Naive thymus-derived CD4-positive, alpha-beta T cell (primary cell): ENCODE data around the gene IGFLR1. TPM values are rescaled to one million over a fixed set of nuclear protein-coding genes. Genes with fewer than 3 reads are reported as not detected.
"Not testable (repeated sequence)": the region's sequence is repeated elsewhere in the genome, so short reads cannot be mapped to it uniquely, and the experiment has no call there.

Source experiments
- ATAC-seq: fragments of 150-1000 bp; cut with Tn5 transposase; 2 replicates; pipeline ENCODE4 v1.10.0; 2021; ENCODE audit warnings: mild to moderate bottlenecking, moderate library complexity
- CTCF ChIA-PET: fragments of 350-600 bp; sonication (Branson Sonifier 250); formaldehyde crosslinking; loops from one replicate; lab custom pipeline; 2021; ENCODE audit warnings: antibody characterized with exemption; lab: Charles Lee
- POLR2A ChIA-PET: fragments of 350-600 bp; sonication (Branson Sonifier 250); formaldehyde crosslinking; loops from one replicate; lab custom pipeline; 2021; ENCODE audit warnings: antibody characterized with exemption, inconsistent platforms; lab: Charles Lee
- DNase-seq, 9 donors: peaks; one replicate each; pipeline versions ENCODE4 v3.0.0 to v3.0.0-alpha.2; 2020 to 2022; ENCODE audit warnings: mixed read lengths in 1 of 9
- H3K27ac ChIP-seq: one replicate; pipeline ENCODE4 v1.7.0; 2013; ENCODE audit warnings: mild to moderate bottlenecking, low read depth, low read length, moderate library complexity
- H3K27me3 ChIP-seq, 2 donors: one replicate each; pipeline ENCODE4 v1.7.0; 2013; ENCODE audit warnings: low read length in 2 of 2, mild to moderate bottlenecking in 2 of 2, moderate library complexity in 2 of 2; ENCODE audit not compliant: control insufficient read depth in 2 of 2, insufficient read depth in 2 of 2
- H3K36me3 ChIP-seq, 3 experiments: 1 replicate in 2 of 3; 2 replicates in 1 of 3; pipeline ENCODE4 v1.7.0; 2013; ENCODE audit warnings: low read length in 3 of 3, mild to moderate bottlenecking in 3 of 3, moderate library complexity in 1 of 3; ENCODE audit not compliant: insufficient read depth in 3 of 3, control insufficient read depth in 2 of 3
- H3K4me1 ChIP-seq, 2 donors: one replicate each; pipeline ENCODE4 v1.7.0; 2013; ENCODE audit warnings: low read length in 2 of 2, mild to moderate bottlenecking in 2 of 2, moderate library complexity in 1 of 2; ENCODE audit not compliant: control insufficient read depth in 2 of 2, insufficient read depth in 2 of 2
- H3K4me3 ChIP-seq: 2 replicates; pipeline ENCODE4 v1.7.0; 2013; ENCODE audit warnings: mild to moderate bottlenecking, low read length
- H3K9me3 ChIP-seq, 3 experiments: 1 replicate in 2 of 3; 2 replicates in 1 of 3; pipeline ENCODE4 v1.7.0; 2013; ENCODE audit warnings: low read length in 3 of 3; ENCODE audit not compliant: control insufficient read depth in 2 of 3
- H3K27ac Mint-ChIP-seq, 9 donors: one replicate each; pipeline ENCODE4 v1.8.0; 2020 to 2022; ENCODE audit warnings: mixed read lengths in 9 of 9, mild to moderate bottlenecking in 8 of 9, moderate library complexity in 5 of 9, inconsistent platforms in 2 of 9
- H3K27me3 Mint-ChIP-seq, 5 donors: one replicate each; pipeline ENCODE4 v1.8.0; 2021 to 2022; ENCODE audit warnings: mixed read lengths in 5 of 5, mild to moderate bottlenecking in 1 of 5
- H3K36me3 Mint-ChIP-seq, 5 donors: one replicate each; pipeline ENCODE4 v1.8.0; 2020 to 2022; ENCODE audit warnings: mixed read lengths in 5 of 5, mild to moderate bottlenecking in 3 of 5, inconsistent platforms in 1 of 5
- H3K4me1 Mint-ChIP-seq, 7 donors: one replicate each; pipeline ENCODE4 v1.8.0; 2020 to 2022; ENCODE audit warnings: mixed read lengths in 7 of 7, mild to moderate bottlenecking in 3 of 7, inconsistent platforms in 1 of 7
- H3K4me3 Mint-ChIP-seq, 10 donors: one replicate each; pipeline ENCODE4 v1.8.0; 2020 to 2022; ENCODE audit warnings: mild to moderate bottlenecking in 10 of 10, mixed read lengths in 10 of 10, moderate library complexity in 6 of 10, inconsistent platforms in 2 of 10
- H3K9me3 Mint-ChIP-seq, 11 donors: one replicate each; pipeline ENCODE4 v1.8.0; 2020 to 2022; ENCODE audit warnings: mixed read lengths in 11 of 11, mild to moderate bottlenecking in 4 of 11, inconsistent platforms in 1 of 11, moderate library complexity in 1 of 11
- intact Hi-C, 2 donors: fragments of 100-400 bp; cut with micrococcal nuclease; formaldehyde crosslinking; loops; one replicate each; pipeline ENCODE4 v1.15.1; 2023
- polyA plus RNA-seq, 2 donors: library from polyadenylated mRNA; unstranded; fragments of 300-500 nt; fragmentation: Illumina TruSeq; gene quantifications; one replicate each; pipeline ENCODE4 v1.2.3, GENCODE V29; 2021
- total RNA-seq, 6 experiments: library from RNA in 5 of 6; stranded (reverse) in 5 of 6; gene quantifications; 1 replicate in 5 of 6; 2 replicates in 1 of 6; pipeline ENCODE4 v1.2.3 and lab custom pipeline; 2021 to 2026

The IGFLR1 gene
- total and polyA plus RNA-seq, 7 experiments from 2014 or later, result 61.4 to 113 (median 99.5) TPM

DNA sequence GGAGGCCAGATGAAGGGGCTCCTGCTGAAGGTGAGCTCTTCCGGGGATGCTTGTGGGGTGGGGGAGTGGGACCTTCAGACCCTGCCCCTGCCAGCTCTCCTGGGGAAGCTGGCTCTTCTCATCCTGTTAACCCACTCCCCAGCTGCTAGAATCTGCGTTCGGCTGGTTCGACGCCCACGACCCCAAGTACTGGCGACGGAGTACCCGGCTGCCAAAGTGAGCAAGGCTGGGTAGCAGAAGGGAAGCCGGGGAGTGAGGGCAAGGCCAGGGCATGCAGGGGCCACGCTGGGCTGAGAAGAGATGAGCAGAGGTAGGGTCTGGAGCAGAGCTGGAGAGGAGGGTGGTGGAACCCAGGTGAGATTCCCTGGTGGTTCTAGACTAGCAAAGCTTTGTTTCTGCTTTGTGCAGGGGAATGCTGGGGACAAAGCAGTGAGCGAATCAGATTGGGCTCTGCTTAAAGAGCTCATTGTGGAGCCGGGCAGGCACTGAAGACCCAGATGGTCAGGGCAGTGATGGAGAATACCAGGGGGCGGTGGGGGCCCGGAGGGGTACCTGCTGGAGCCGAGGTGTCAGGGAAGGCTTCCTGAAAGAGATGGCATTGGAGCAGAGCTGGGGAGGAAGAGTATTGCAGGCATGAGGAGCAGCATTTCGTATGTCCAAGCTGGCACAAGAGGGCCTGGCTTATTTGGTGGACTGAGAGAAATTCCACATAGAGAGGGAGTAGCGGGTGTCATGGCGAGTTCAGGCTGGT is 14.1 kb downstream of the IGFLR1 start:
- Mint-ChIP-seq H3K4me3 (no peak overlapping the region), H3K4me1 (peaks cover 0 to 17% (median 5%) of the 10 kb centered on the region in 7 donors), H3K36me3 (peaks cover 4 to 62% (median 10%) of the 10 kb centered on the region in 5 donors), H3K27ac (peak overlapping the region in 2 of 9 donors; percentile 38 to 55), H3K9me3 (no peaks in the 10 kb centered on the region), H3K27me3 (no peaks in the 10 kb centered on the region)
- ATAC-seq, result no peak
- no peak for DNase-seq
- no peaks in the 10 kb centered on the region for H3K9me3 ChIP-seq
- intact Hi-C loops, result no loop called here
- H3K36me3 ChIP-seq, result peaks cover 30 to 98% (median 53%) of the 10 kb centered on the region in 3 experiments
- no peak overlapping the region for H3K27ac ChIP-seq
- no peak overlapping the region for H3K4me3 ChIP-seq
- no peaks in the 10 kb centered on the region for H3K27me3 ChIP-seq
- ChIA-PET POLR2A (interaction anchor here (1.5 to 1.8 kb wide), 3 partner anchors 9 to 15 kb away, joined by 4 to 8 read pairs (median 6); no protein-coding TSS in a partner anchor), CTCF (interaction anchor here (0.9 to 1.0 kb wide), 3 partner anchors 9 to 231 kb away, joined by 3 to 5 read pairs (median 3); partner anchors contain the start of gene U2AF1L4)
- H3K4me1 ChIP-seq, result no peaks in the 10 kb centered on the region

DNA sequence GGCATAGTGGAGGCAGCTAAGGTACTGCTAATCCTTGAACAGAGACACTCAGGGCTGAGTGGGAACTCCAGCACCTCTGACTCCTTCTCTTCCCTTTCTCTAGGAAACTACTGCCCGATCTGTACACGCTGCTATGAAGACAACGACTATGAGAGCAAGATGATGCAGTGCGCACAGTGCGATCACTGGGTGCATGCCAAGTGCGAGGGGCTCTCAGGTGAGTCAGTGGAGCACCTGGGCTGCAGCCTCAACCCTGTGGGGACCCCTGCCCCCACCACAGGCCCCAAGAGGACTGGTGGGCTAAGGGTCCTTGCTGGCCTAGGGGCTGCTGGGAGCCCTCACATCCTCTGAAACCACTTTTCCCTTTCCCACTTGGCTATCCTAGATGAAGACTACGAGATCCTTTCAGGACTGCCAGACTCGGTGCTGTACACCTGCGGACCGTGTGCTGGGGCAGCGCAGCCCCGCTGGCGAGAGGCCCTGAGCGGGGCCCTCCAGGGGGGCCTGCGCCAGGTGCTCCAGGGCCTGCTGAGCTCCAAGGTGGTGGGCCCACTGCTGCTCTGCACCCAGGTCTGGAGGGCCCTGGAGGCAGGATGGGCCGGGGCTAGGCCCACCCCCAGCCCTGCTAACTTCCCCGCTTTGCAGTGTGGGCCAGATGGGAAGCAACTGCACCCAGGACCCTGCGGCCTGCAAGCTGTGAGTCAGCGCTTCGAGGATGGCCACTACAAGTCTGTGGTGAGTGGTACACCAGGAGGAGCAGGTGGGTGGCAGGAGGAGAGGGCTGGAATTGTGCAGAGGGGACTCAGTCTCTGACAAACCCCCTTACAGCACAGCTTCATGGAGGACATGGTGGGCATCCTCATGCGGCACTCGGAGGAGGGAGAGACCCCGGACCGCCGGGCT is 14.9 kb downstream of the IGFLR1 start:
- H3K36me3 ChIP-seq, result peaks cover 38 to 100% (median 60%) of the 10 kb centered on the region in 3 experiments
- ATAC-seq, result no peak
- ChIA-PET CTCF (interaction anchor here (0.9 to 1.0 kb wide), 3 partner anchors 10 to 231 kb away, joined by 3 to 5 read pairs (median 3); partner anchors contain the start of gene U2AF1L4), POLR2A (interaction anchor here (1.5 to 1.8 kb wide), 3 partner anchors 9 to 16 kb away, joined by 4 to 8 read pairs (median 6); no protein-coding TSS in a partner anchor)
- no peak for DNase-seq
- H3K27me3 Mint-ChIP-seq, result no peaks in the 10 kb centered on the region
- no peaks in the 10 kb centered on the region for H3K9me3 ChIP-seq
- H3K4me3 ChIP-seq, result no peak overlapping the region
- no peaks in the 10 kb centered on the region for H3K4me1 ChIP-seq
- peak overlapping the region in 2 of 9 donors; percentile 32 to 41 for H3K27ac Mint-ChIP-seq
- no peaks in the 10 kb centered on the region for H3K27me3 ChIP-seq
- intact Hi-C loops, result no loop called here
- H3K9me3 Mint-ChIP-seq, result no peaks in the 10 kb centered on the region
- H3K4me1 Mint-ChIP-seq, result peaks cover 0 to 22% (median 6%) of the 10 kb centered on the region in 7 donors
- peaks cover 4 to 66% (median 10%) of the 10 kb centered on the region in 5 donors for H3K36me3 Mint-ChIP-seq
- H3K4me3 Mint-ChIP-seq, result no peak overlapping the region
- H3K27ac ChIP-seq, result no peak overlapping the region

DNA sequence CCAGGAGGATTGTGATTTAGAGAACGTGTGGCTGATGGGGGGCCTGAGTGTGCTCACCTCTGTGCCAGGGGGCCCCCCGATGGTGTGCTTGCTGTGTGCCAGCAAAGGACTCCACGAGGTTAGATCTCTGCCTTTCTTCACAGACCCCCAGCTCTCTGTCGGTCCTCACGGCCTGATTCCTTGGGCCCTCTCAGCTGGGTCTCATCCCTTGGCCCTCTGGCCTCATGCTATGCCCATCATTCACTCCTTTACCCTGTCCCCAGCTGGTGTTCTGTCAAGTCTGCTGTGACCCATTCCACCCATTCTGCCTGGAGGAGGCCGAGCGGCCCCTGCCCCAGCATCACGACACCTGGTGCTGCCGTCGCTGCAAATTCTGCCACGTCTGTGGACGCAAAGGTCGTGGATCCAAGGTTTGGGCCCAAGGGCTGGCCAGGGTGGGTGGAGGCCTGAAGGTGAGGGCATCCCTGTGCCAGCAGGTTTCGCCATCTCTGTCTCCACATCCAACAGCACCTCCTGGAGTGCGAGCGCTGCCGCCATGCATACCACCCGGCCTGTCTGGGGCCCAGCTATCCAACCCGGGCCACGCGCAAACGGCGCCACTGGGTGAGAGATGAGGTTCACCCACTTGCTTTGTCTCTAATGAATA is 16.9 kb downstream of the IGFLR1 start:
- H3K4me3 ChIP-seq, result no peak overlapping the region
- no peaks in the 10 kb centered on the region for H3K9me3 Mint-ChIP-seq
- no peak for ATAC-seq
- ChIA-PET CTCF (interaction anchor here (0.6 kb wide), 1 partner anchor 20 kb away, joined by 3 read pairs; the partner anchor contains the start of genes PSENEN and U2AF1L4), POLR2A (no interaction called here)
- H3K27ac Mint-ChIP-seq, result no peak overlapping the region
- no peak for DNase-seq
- H3K27ac ChIP-seq, result no peak overlapping the region
- H3K9me3 ChIP-seq, result no peaks in the 10 kb centered on the region
- peaks cover 2 to 57% (median 4%) of the 10 kb centered on the region in 5 donors for H3K36me3 Mint-ChIP-seq
- no peaks in the 10 kb centered on the region for H3K27me3 ChIP-seq
- H3K4me1 ChIP-seq, result no peaks in the 10 kb centered on the region
- H3K4me3 Mint-ChIP-seq, result no peak overlapping the region
- no peaks in the 10 kb centered on the region for H3K27me3 Mint-ChIP-seq
- peaks cover 39 to 96% (median 52%) of the 10 kb centered on the region in 3 experiments for H3K36me3 ChIP-seq
- intact Hi-C loops, result no loop called here
- peaks cover under 1 to 20% (median 7%) of the 10 kb centered on the region in 7 donors for H3K4me1 Mint-ChIP-seq

DNA sequence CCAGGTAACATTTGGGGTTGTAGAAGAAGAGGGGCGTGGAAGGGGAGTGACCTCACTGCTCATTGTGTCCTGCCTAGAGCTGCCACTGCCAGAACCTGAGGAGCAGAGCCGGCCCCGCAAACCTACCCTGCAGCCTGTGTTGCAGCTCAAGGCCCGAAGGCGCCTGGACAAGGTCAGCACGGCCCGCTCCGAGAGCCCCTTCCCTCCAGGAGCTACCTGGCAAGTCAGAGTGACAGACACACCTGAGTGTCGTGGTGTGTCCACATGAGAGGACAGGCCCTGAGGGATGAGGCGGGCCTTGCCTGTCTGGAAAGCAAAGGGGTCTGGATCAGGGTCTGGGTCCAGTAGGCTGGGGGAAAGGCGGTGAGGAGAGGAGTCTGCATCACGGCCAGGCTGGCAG is 17.7 kb downstream of the IGFLR1 start:
- intact Hi-C loops, result no loop called here
- Histone ChIP-seq H3K27ac (no peak overlapping the region), H3K36me3 (peaks cover 39 to 96% (median 52%) of the 10 kb centered on the region in 3 experiments), H3K9me3 (no peaks in the 10 kb centered on the region), H3K4me1 (peaks cover 0 to 2% of the 10 kb centered on the region in 2 donors), H3K4me3 (no peak overlapping the region), H3K27me3 (no peaks in the 10 kb centered on the region)
- DNase-seq (no peak), ATAC-seq (no peak)
- H3K9me3 Mint-ChIP-seq, result no peaks in the 10 kb centered on the region
- ChIA-PET POLR2A (no interaction called here), CTCF (no interaction called here)
- no peak overlapping the region for H3K4me3 Mint-ChIP-seq
- H3K27me3 Mint-ChIP-seq, result no peaks in the 10 kb centered on the region
- no peak overlapping the region for H3K27ac Mint-ChIP-seq
- peaks cover 0 to 53% (median 4%) of the 10 kb centered on the region in 5 donors for H3K36me3 Mint-ChIP-seq
- peaks cover 3 to 24% (median 11%) of the 10 kb centered on the region in 7 donors for H3K4me1 Mint-ChIP-seq

DNA sequence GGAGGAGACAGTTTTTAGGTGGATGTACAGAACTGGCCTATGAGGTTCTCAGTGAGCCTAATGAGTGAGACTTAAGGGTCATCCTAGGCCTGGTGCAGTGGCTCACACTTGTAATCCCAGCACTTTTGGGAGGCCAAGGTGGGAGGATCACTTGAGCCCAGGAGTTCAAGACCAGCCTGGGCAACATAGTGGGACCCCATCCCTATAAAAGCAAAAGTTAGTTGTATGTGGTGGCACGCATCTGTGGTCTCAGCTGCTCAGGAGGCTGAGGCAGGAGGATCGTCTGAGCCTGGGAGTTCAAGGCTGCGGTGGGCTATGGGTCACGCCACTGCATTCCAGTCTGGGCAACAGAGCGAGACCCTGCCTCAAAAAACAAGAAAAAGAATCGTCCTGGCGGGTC is 18.1 kb downstream of the IGFLR1 start:
- H3K27ac ChIP-seq, ATAC-seq, H3K27me3 Mint-ChIP-seq, H3K9me3 Mint-ChIP-seq, H3K27ac Mint-ChIP-seq, CTCF ChIA-PET, H3K4me1 ChIP-seq, H3K9me3 ChIP-seq, DNase-seq, H3K4me3 ChIP-seq, intact Hi-C loops, H3K4me3 Mint-ChIP-seq, H3K27me3 ChIP-seq: not testable (repeated sequence)
- peaks cover 7 to 28% (median 11%) of the 10 kb centered on the region in 7 donors for H3K4me1 Mint-ChIP-seq
- peaks cover 0 to 49% (median 4%) of the 10 kb centered on the region in 5 donors for H3K36me3 Mint-ChIP-seq
- POLR2A ChIA-PET, result interaction anchor here (1.0 kb wide), 1 partner anchor 24 kb away, joined by 5 read pairs; the partner anchor contains the start of gene LIN37
- H3K36me3 ChIP-seq, result peaks cover 39 to 93% (median 52%) of the 10 kb centered on the region in 3 experiments

DNA sequence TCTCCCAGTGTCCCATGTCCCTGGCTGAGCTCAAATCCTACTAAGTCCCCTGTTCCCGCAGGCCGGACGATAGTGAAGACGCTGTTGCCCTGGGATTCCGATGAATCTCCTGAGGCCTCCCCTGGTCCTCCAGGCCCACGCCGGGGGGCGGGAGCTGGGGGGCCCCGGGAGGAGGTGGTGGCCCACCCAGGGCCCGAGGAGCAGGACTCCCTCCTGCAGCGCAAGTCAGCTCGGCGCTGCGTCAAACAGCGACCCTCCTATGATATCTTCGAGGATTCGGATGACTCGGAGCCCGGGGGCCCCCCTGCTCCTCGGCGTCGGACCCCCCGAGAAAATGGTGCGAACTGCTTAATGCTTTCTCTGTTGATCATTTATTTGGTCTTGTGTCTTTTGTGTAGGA is 18.6 kb downstream of the IGFLR1 start:
- H3K9me3 ChIP-seq, result no peaks in the 10 kb centered on the region
- Mint-ChIP-seq H3K9me3 (no peaks in the 10 kb centered on the region), H3K4me3 (no peak overlapping the region), H3K27me3 (no peaks in the 10 kb centered on the region), H3K4me1 (peaks cover 8 to 32% (median 15%) of the 10 kb centered on the region in 7 donors), H3K36me3 (peaks cover 0 to 49% (median 4%) of the 10 kb centered on the region in 5 donors), H3K27ac (no peak overlapping the region)
- ChIA-PET CTCF (interaction anchor here (0.6 kb wide), 2 partner anchors 26 to 155 kb away, joined by 3 to 4 read pairs; no protein-coding TSS in a partner anchor), POLR2A (interaction anchor here (1.0 to 1.1 kb wide), 2 partner anchors 17 to 25 kb away, joined by 5 to 6 read pairs; partner anchors contain the start of gene LIN37)
- no peaks in the 10 kb centered on the region for H3K27me3 ChIP-seq
- H3K27ac ChIP-seq, result no peak overlapping the region
- H3K4me1 ChIP-seq, result peaks cover 8 to 11% of the 10 kb centered on the region in 2 donors
- no peak overlapping the region for H3K4me3 ChIP-seq
- H3K36me3 ChIP-seq, result peaks cover 39 to 88% (median 52%) of the 10 kb centered on the region in 3 experiments
- no peak for ATAC-seq
- intact Hi-C loops, result no loop called here
- no peak for DNase-seq
